Stomach (tissue), 9 donors: ENCODE data around the gene USP48. TPM values are rescaled to one million over a fixed set of nuclear protein-coding genes. Genes with fewer than 3 reads are reported as not detected.

Source experiments
- DNase-seq, 2 donors: peaks; one replicate each; pipeline versions ENCODE4 v3.0.0 to v3.0.0-alpha.2; 2013 to 2019
- H3K27ac ChIP-seq, 5 donors: fragments of 200-600 bp in 4 of 5; sonication (generic) in 4 of 5; one replicate each; pipeline ENCODE4 v1.5.1; 2013 to 2019; ENCODE audit warnings: mild to moderate bottlenecking in 1 of 5, moderate library complexity in 1 of 5
- H3K27me3 ChIP-seq, 3 donors: fragments of 200-600 bp; sonication (generic); one replicate each; pipeline ENCODE4 v1.5.1; 2017 to 2019; ENCODE audit warnings: mixed run types in 1 of 3
- H3K36me3 ChIP-seq, 4 donors: fragments of 200-600 bp; sonication (generic); 1 replicate in 3 of 4; 2 replicates in 1 of 4; pipeline ENCODE4 v1.5.1; 2016 to 2019
- H3K4me1 ChIP-seq, 4 donors: fragments of 200-600 bp; sonication (generic); one replicate each; pipeline ENCODE4 v1.5.1; 2016 to 2019
- H3K4me3 ChIP-seq, 4 donors: fragments of 200-600 bp; sonication (generic) in 3 of 4; one replicate each; pipeline ENCODE4 v1.5.1; 2016 to 2019; ENCODE audit warnings: mild to moderate bottlenecking in 1 of 4
- H3K9me3 ChIP-seq, 4 donors: fragments of 200-600 bp; sonication (generic); one replicate each; pipeline ENCODE4 v1.5.1; 2016 to 2019
- EP300 ChIP-seq: sonication (generic); formaldehyde crosslinking; IDR thresholded peaks from one replicate; pipeline ENCODE4 v1.6.1; 2017; ENCODE audit warnings: antibody characterized with exemption
- POLR2A ChIP-seq, 4 donors: fragments of 450-650 bp; IDR thresholded peaks; one replicate each; pipeline ENCODE4 v1.6.1; 2016; ENCODE audit warnings: antibody characterized with exemption in 4 of 4, control low read depth in 2 of 4, mild to moderate bottlenecking in 1 of 4, moderate library complexity in 1 of 4
- POLR2AphosphoS5 ChIP-seq, 3 donors: sonication (generic); formaldehyde crosslinking; IDR thresholded peaks; one replicate each; pipeline ENCODE4 v1.6.1; 2016; ENCODE audit warnings: antibody characterized with exemption in 3 of 3
- WGBS, 5 donors: extraction: QIAGEN DNeasy Blood & Tissue Kit in 3 of 5; methylation state at CpG; one replicate each; pipeline versions ENCODE4 v1.1.5 to v1.1.7; 2013 to 2018; 5-methylcytosine and 5-hydroxymethylcytosine counted together
- intact Hi-C: fragments of 100-400 bp; cut with DNase I; formaldehyde crosslinking; loops from one replicate; pipeline ENCODE4 v1.15.1; 2023; ENCODE audit warnings: low total_unique reads
- polyA plus RNA-seq, 3 donors: library from polyadenylated mRNA; stranded (reverse); fragments of 200-250 nt; gene quantifications; one replicate each; pipeline ENCODE4 v1.2.3, GENCODE V29; 2013
- total RNA-seq, 5 donors: library from RNA; depleted of rRNA; stranded (reverse); fragments of >200 nt; gene quantifications; one replicate each; pipeline versions ENCODE4 v1.1.0 to v1.2.3, GENCODE V29; 2014 to 2016
- TF ChIP-seq, protein P1 (sequence below), 7 experiments: fragments of 450-650 bp in 4 of 7; fragments of 200-600 bp in 3 of 7; sonication (generic) in 3 of 7; IDR thresholded peaks; one replicate each; pipeline ENCODE4 v1.5.1; 2016 to 2019; ENCODE audit warnings: antibody characterized with exemption in 7 of 7, control low read depth in 2 of 7, mild to moderate bottlenecking in 1 of 7
- donor health status: healthy with polysubstance abuse.
- donor health status: Bipolar disorder and iron deficiency.
- donor health status: healthy.

The USP48 gene
- total and polyA plus RNA-seq, 8 donors: 12.7 to 144 (median 78.7) TPM

DNA sequence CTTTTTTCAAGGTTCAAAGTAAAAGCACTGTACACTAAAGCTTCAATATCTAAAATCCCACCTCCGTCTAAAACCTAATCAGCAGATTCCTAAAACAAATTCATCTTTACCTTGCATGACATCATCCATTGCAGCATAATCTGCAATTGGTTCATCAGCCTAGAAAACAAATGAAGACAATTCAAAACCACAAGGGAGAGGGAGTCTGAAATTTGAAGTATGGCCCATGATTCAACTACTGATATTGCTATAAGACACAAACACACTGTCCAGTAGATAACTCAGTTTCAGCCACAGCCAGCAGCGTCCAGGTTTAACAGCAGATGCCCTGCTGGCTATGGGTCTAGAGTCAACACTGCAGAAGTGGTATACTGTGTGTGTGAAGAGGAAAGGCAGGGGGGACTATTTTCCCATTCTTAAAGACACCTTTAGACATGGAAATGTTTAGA is 95.8 kb downstream of the USP48 start:
- Histone ChIP-seq H3K4me3 (no peak overlapping the region), H3K27me3 (no peaks in the 10 kb centered on the region), H3K4me1 (no peaks in the 10 kb centered on the region), H3K27ac (no peak overlapping the region), H3K9me3 (no peaks in the 10 kb centered on the region), H3K36me3 (peaks cover 26 to 100% (median 97%) of the 10 kb centered on the region in 4 donors)
- DNase-seq: no peak
- intact Hi-C loops: no loop called here
- TF ChIP-seq EP300 (no peak), POLR2A (IDR thresholded peaks at IDR 0.05) (no peak), POLR2AphosphoS5 (IDR thresholded peaks at IDR 0.05) (no peak)
- TF ChIP-seq, protein P1, sequence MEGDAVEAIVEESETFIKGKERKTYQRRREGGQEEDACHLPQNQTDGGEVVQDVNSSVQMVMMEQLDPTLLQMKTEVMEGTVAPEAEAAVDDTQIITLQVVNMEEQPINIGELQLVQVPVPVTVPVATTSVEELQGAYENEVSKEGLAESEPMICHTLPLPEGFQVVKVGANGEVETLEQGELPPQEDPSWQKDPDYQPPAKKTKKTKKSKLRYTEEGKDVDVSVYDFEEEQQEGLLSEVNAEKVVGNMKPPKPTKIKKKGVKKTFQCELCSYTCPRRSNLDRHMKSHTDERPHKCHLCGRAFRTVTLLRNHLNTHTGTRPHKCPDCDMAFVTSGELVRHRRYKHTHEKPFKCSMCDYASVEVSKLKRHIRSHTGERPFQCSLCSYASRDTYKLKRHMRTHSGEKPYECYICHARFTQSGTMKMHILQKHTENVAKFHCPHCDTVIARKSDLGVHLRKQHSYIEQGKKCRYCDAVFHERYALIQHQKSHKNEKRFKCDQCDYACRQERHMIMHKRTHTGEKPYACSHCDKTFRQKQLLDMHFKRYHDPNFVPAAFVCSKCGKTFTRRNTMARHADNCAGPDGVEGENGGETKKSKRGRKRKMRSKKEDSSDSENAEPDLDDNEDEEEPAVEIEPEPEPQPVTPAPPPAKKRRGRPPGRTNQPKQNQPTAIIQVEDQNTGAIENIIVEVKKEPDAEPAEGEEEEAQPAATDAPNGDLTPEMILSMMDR (IDR thresholded peaks at IDR 0.05): no peak
- WGBS, 5 donors: 79 to 94% (median 93%) methylated on average over 2 of the region's 2 CpGs

DNA sequence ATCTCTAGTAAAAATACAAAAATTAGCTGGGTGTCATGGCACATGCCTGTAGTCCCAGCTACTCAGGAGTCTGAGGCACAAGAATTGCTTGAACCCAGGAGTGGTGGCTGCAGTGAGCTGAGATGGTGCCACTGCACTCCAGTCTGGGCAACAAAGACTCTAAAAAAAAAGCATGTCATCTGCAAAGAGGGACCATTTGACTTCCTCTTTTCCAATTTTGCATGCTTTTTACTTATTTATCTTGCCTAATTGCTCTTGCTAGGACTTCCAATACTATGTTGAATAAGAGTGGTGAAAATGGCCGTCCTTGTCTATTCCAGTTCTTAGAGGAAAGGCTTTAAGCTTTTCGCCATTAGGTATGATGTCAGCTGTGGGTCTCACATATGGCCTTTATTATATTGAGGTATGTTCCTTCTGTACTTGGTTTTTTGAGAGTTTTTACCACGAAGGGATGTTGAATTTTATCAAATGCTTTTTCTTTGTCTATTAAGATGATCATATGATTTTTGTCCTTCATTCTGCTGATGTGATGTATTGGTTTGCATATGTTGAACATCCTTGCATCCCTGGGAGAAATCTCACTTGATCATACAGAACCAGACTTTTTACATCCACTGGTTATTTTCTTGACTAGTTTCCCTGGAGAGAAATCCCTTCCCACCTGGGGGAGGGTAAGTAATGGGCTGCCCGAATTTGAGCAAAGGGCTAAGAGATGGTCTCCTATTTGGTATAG is 96.8 kb downstream of the USP48 start:
- no peak for TF ChIP-seq EP300
- TF ChIP-seq POLR2AphosphoS5 (IDR thresholded peaks at IDR 0.05): no peak
- TF ChIP-seq, protein P1 (IDR thresholded peaks at IDR 0.05): no peak
- TF ChIP-seq POLR2A (IDR thresholded peaks at IDR 0.05): no peak
- no peaks in the 10 kb centered on the region for H3K4me1 ChIP-seq
- WGBS, 5 donors: 92 to 98% (median 97%) methylated on average over 4 of the region's 4 CpGs
- H3K27ac ChIP-seq: no peak overlapping the region
- no peaks in the 10 kb centered on the region for H3K27me3 ChIP-seq
- H3K4me3 ChIP-seq: no peak overlapping the region
- H3K36me3 ChIP-seq: peaks cover 22 to 100% (median 97%) of the 10 kb centered on the region in 4 donors
- no peak for DNase-seq
- intact Hi-C loops: no loop called here
- no peaks in the 10 kb centered on the region for H3K9me3 ChIP-seq

DNA sequence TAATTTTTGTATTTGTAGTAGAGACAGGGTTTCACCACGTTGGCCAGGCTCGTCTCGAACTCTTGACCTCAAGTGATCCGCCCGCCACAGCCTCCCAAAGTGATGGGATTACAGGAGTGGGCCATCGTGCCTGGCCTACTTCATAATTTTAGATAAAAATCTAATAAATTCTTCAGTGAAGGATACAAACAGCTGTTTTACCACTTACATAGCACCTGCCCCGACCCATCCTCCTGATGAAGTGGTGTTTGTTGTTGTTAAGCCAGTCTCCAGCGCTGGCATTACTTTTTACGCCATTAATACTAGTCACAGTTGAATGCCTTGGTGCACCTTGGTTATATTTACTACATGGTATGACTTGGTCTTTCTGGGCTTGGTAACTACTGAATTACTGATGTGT is 101.5 kb downstream of the USP48 start:
- H3K27me3 ChIP-seq: no peaks in the 10 kb centered on the region
- H3K9me3 ChIP-seq: no peaks in the 10 kb centered on the region
- 86 to 91% (median 89%) methylated on average over 9 of the region's 9 CpGs for WGBS, 5 donors
- peaks cover 19 to 98% (median 93%) of the 10 kb centered on the region in 4 donors for H3K36me3 ChIP-seq
- H3K27ac ChIP-seq: no peak overlapping the region
- no peaks in the 10 kb centered on the region for H3K4me1 ChIP-seq
- no peak overlapping the region for H3K4me3 ChIP-seq
- TF ChIP-seq POLR2A (IDR thresholded peaks at IDR 0.05) (no peak), EP300 (no peak), POLR2AphosphoS5 (IDR thresholded peaks at IDR 0.05) (no peak)
- TF ChIP-seq, protein P1 (IDR thresholded peaks at IDR 0.05): no peak
- intact Hi-C loops: no loop called here
- DNase-seq: no peak

DNA sequence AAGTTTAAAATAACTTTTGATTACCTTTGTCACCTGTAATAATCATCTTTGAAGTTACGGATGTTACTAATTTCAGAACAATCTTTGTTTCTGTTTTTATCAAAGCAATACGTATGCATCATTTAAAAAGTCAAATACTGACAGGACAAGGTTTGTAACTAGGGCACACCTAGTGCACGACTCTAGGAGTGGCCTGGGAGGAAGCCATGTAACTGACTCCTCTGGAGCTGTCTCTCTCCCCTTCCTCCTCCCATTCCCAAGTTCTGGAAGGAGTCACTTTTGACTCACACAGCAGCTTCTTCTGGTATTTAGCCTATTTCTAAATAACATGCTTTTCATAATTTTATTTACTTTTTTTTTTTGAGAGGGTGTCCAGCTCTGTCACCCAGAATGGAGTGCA is 102.0 kb downstream of the USP48 start:
- TF ChIP-seq POLR2AphosphoS5 (IDR thresholded peaks at IDR 0.05): no peak
- no peak for DNase-seq
- no peaks in the 10 kb centered on the region for H3K9me3 ChIP-seq
- no peak overlapping the region for H3K4me3 ChIP-seq
- no peaks in the 10 kb centered on the region for H3K27me3 ChIP-seq
- H3K4me1 ChIP-seq: no peaks in the 10 kb centered on the region
- no peak overlapping the region for H3K27ac ChIP-seq
- H3K36me3 ChIP-seq: peaks cover 19 to 93% (median 88%) of the 10 kb centered on the region in 4 donors
- WGBS, 5 donors: 64 to 74% (median 66%) methylated on average over 3 of the region's 3 CpGs
- intact Hi-C loops: no loop called here

DNA sequence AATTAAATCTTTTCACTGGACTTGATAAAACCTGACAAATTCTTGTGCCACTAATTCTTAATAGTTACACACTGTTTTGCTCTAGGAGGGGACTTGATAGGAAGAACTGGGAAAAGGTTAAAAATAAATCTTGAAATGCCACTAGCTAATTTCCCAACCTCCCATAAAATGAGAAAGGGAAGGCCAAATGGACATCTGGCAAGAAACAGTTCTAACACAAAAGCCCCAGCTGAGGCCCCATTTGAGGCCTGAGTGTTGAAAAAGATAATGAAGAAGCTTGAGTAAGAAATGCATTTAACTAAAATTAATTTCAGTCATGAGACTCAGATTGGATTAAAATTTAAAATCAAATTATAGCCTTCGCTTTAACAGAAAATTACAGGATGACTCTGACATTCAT is 102.6 kb downstream of the USP48 start:
- peaks cover 19 to 88% (median 82%) of the 10 kb centered on the region in 4 donors for H3K36me3 ChIP-seq
- WGBS, 5 donors: 93 to 100% (median 95%) methylated on average over 1 of the region's 1 CpG
- no peak overlapping the region for H3K4me3 ChIP-seq
- intact Hi-C loops: no loop called here
- H3K27ac ChIP-seq: no peak overlapping the region
- TF ChIP-seq EP300 (no peak), POLR2A (IDR thresholded peaks at IDR 0.05) (no peak), POLR2AphosphoS5 (IDR thresholded peaks at IDR 0.05) (no peak)
- TF ChIP-seq, protein P1 (IDR thresholded peaks at IDR 0.05): no peak
- no peak for DNase-seq
- no peaks in the 10 kb centered on the region for H3K27me3 ChIP-seq
- no peaks in the 10 kb centered on the region for H3K9me3 ChIP-seq
- no peaks in the 10 kb centered on the region for H3K4me1 ChIP-seq
